Activated T-cell treated with anti-CD3 and anti-CD28 coated beads for 4 hours (primary cell): ENCODE measurements around the gene TRABD2B.
A peak's percentile ranks its signal among the peaks of the same experiment; 100 is the strongest.

ENCODE experiments used
- DNase-seq: peaks from one replicate; pipeline ENCODE4 v3.0.0-alpha.2; 2020

The TRABD2B gene

GRCh38 chr1:47997289-47998200, at the start of gene TRABD2B:
TRABD2B (minus strand) TSS chr1:47997385.
- DNase-seq = peak; percentile 49

- no peak for DNase-seq
Observed at GRCh38 chr1:48044311-48044710, 47.1 kb upstream of the TRABD2B start.

GRCh38 chr1:48043622-48044021, 46.4 kb upstream of the TRABD2B start:
- no peak for DNase-seq

- no peak for DNase-seq
Observed at GRCh38 chr1:48040154-48040553, 43.0 kb upstream of the TRABD2B start.

- DNase-seq = no peak
Observed at GRCh38 chr1:48039088-48040054, 42.2 kb upstream of the TRABD2B start.

- DNase-seq = no peak
Observed at GRCh38 chr1:48038270-48038767, 41.1 kb upstream of the TRABD2B start.

- no peak for DNase-seq
Observed at GRCh38 chr1:48036710-48037355, 39.6 kb upstream of the TRABD2B start.

- no peak for DNase-seq
Observed at GRCh38 chr1:48035371-48036141, 38.4 kb upstream of the TRABD2B start.

- no peak for DNase-seq
Observed at GRCh38 chr1:48033495-48034045, 36.4 kb upstream of the TRABD2B start.

GRCh38 chr1:48031676-48032075, 34.5 kb upstream of the TRABD2B start:
- no peak for DNase-seq

- no peak for DNase-seq
Observed at GRCh38 chr1:48030696-48031365, 33.6 kb upstream of the TRABD2B start.

GRCh38 chr1:48030211-48030610, 33.0 kb upstream of the TRABD2B start:
- no peak for DNase-seq

GRCh38 chr1:48028218-48029069, 31.3 kb upstream of the TRABD2B start:
- no peak for DNase-seq

GRCh38 chr1:48027533-48027835, 30.3 kb upstream of the TRABD2B start:
- no peak for DNase-seq

GRCh38 chr1:48026701-48027532, 29.7 kb upstream of the TRABD2B start:
- DNase-seq = no peak

GRCh38 chr1:48026275-48026674, 29.1 kb upstream of the TRABD2B start:
- DNase-seq = no peak

GRCh38 chr1:48025076-48025475, 27.9 kb upstream of the TRABD2B start:
- no peak for DNase-seq

- DNase-seq = no peak
Observed at GRCh38 chr1:48023488-48023887, 26.3 kb upstream of the TRABD2B start.

GRCh38 chr1:48022306-48022705, 25.1 kb upstream of the TRABD2B start:
- DNase-seq = no peak
